ENCODE results near the gene KLHL22.

KLHL22 gene

GRCh38 chr22:20497426-20497825 lies 1.8 kb upstream of the KLHL22 start:
- Histone ChIP-seq H3K27ac (no peak overlapping the region), H3K9ac (no peak overlapping the region), H3K36me3 (ENCODE audit: control insufficient read depth, insufficient read depth, low read length) (no peaks in the 10 kb centered on the region), H3K4me1 (no peaks in the 10 kb centered on the region), H3K9me3 (ENCODE audit: control insufficient read depth, low read length) (no peaks in the 10 kb centered on the region), H3K4me2 (ENCODE audit: low read length) (no peak overlapping the region), H3K79me2 (no peaks in the 10 kb centered on the region), H3K4me3 (ENCODE audit: low read depth, low read length) (no peak overlapping the region), H2AFZ (no peak overlapping the region), H3K27me3 (ENCODE audit: control insufficient read depth, insufficient read depth, low read length) (no peaks in the 10 kb centered on the region)
- TF ChIP-seq CTCF (IDR thresholded peaks at IDR 0.05) = no peak

- H3K79me2 ChIP-seq = no peaks in the 10 kb centered on the region
- TF ChIP-seq CTCF (IDR thresholded peaks at IDR 0.05) = peak; percentile 85
- H3K4me1 ChIP-seq = no peaks in the 10 kb centered on the region
- no peaks in the 10 kb centered on the region for H3K36me3 ChIP-seq (ENCODE audit: control insufficient read depth, insufficient read depth, low read length)
- peak overlapping the region; percentile 86 for H2AFZ ChIP-seq
- H3K4me3 ChIP-seq (ENCODE audit: low read depth, low read length) = peak overlapping the region; percentile 52
- no peaks in the 10 kb centered on the region for H3K27me3 ChIP-seq (ENCODE audit: control insufficient read depth, insufficient read depth, low read length)
- H3K9me3 ChIP-seq (ENCODE audit: control insufficient read depth, low read length) = no peaks in the 10 kb centered on the region
- peak overlapping the region; percentile 68 for H3K27ac ChIP-seq
- peak overlapping the region; percentile 75 for H3K4me2 ChIP-seq (ENCODE audit: low read length)
- H3K9ac ChIP-seq = no peak overlapping the region
Observed at GRCh38 chr22:20495861-20496681, 476 bp upstream of the KLHL22 start.

- no peak for TF ChIP-seq CTCF (IDR thresholded peaks at IDR 0.05)
- H3K27me3 ChIP-seq (ENCODE audit: control insufficient read depth, insufficient read depth, low read length) = no peaks in the 10 kb centered on the region
- H3K36me3 ChIP-seq (ENCODE audit: control insufficient read depth, insufficient read depth, low read length) = no peaks in the 10 kb centered on the region
- H3K4me1 ChIP-seq = no peaks in the 10 kb centered on the region
- H3K9ac ChIP-seq = no peak overlapping the region
- no peak overlapping the region for H3K4me2 ChIP-seq (ENCODE audit: low read length)
- H2AFZ ChIP-seq = no peak overlapping the region
- no peak overlapping the region for H3K27ac ChIP-seq
- peaks cover 2% of the 10 kb centered on the region for H3K79me2 ChIP-seq
- no peak overlapping the region for H3K4me3 ChIP-seq (ENCODE audit: low read depth, low read length)
- no peaks in the 10 kb centered on the region for H3K9me3 ChIP-seq (ENCODE audit: control insufficient read depth, low read length)
Observed at GRCh38 chr22:20491346-20491745, 4.2 kb downstream of the KLHL22 start.

- no peak overlapping the region for H3K27ac ChIP-seq
- TF ChIP-seq CTCF (IDR thresholded peaks at IDR 0.05) = no peak
- no peaks in the 10 kb centered on the region for H3K36me3 ChIP-seq (ENCODE audit: control insufficient read depth, insufficient read depth, low read length)
- H3K4me2 ChIP-seq (ENCODE audit: low read length) = no peak overlapping the region
- no peak overlapping the region for H2AFZ ChIP-seq
- H3K4me3 ChIP-seq (ENCODE audit: low read depth, low read length) = no peak overlapping the region
- no peak overlapping the region for H3K9ac ChIP-seq
- H3K27me3 ChIP-seq (ENCODE audit: control insufficient read depth, insufficient read depth, low read length) = no peaks in the 10 kb centered on the region
- no peaks in the 10 kb centered on the region for H3K4me1 ChIP-seq
- H3K79me2 ChIP-seq = peaks cover 2% of the 10 kb centered on the region
- H3K9me3 ChIP-seq (ENCODE audit: control insufficient read depth, low read length) = no peaks in the 10 kb centered on the region
Observed at GRCh38 chr22:20490941-20491307, 4.7 kb downstream of the KLHL22 start.
